SH-SY5Y (cell line): ENCODE measurements around the gene DIS3L2.

ENCODE experiments used
- GATA2 ChIP-seq: IDR thresholded peaks from 2 replicates; pipeline ENCODE4 v1.6.1; 2011; ENCODE audit warnings: mild to moderate bottlenecking, low read depth, low read length
- GATA3 ChIP-seq: IDR thresholded peaks from 2 replicates; pipeline ENCODE4 v1.6.1; 2011; ENCODE audit warnings: low read depth, mild to moderate bottlenecking, low read length, moderate library complexity

DNA sequence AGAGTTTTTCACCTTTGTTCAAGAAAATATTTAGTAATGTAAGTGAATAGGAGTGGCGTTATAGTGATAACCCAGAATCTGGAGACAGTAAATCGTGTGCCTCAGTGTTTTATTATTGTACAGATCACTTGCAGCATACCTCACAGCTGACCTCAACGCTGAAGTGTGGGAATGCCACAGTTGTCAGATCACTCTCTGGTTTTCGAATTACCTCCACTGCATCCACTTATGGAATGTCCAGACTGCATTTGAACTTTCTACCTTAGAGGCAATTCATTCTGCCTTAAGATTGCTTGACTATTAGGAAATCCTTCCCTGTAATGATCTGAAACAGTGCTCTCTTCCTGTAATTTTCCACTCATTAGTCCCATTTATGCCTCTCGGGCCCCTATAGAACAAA, 252.5 kb downstream of the DIS3L2 start:
- TF ChIP-seq GATA2, result no peak
- no peak for TF ChIP-seq GATA3
